HG02970 (cell line): ENCODE data around the gene FGF4.

Experiments
- ATAC-seq: cut with Tn5 transposase; IDR thresholded peaks from one replicate; pipeline ENCODE4 v1.9.1; 2021; ENCODE audit warnings: mild to moderate bottlenecking, moderate library complexity, moderate number of reproducible peaks; ENCODE audit not compliant: unreplicated experiment, low FRiP score

The FGF4 gene

DNA sequence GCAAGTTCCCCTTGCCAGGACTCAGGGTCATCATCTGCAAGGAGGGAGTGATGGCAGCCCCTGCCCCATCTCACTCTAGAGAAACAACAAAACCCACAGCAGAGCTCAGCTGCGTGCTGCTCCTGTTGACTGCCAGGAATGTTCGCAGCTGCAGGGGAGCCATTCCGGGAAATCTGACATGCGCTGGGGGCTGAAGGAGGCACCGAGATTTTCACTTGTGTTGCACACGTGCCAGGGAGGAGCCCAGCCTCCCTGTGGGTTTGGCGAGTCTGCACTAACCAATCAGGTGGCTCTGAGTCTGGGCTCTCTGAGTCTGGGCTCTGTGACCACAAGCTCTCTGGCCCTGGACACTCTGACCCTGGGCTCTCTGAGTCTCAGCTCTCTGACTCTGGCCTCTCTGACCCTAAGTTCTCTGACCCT is 33.5 kb upstream of the FGF4 start:
- no peak for ATAC-seq

DNA sequence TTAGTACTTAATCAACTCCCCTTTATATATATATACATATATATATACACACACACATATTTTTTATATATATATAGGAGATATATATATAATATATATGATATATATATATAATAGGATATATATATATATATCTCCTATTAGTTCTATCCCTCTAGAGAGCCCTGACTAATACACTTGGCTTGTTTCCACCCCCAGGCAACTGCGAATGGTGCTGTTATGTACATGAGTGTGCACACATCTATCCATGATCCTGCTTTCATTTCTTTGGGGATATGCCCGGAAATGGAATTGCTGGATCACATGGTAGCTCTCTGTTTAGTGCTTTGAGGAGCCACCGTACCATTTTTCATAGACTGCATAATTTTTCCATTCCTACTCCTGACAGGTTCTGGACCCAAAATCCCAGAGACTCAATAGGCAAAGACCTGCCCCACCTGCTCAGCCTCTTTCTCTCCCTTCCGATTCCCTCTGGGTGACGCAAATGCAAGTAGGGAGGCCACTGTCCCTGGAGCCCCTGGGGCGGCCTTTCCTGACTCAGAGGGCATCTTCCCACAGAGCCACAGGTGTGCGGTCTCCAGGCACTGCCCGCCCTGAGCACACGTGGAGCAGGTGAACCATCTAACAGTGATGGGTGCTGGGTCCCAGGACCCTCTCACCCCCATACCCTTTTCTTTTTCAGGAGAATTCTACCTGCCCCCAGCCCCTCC is 32.1 kb upstream of the FGF4 start:
- no peak for ATAC-seq

DNA sequence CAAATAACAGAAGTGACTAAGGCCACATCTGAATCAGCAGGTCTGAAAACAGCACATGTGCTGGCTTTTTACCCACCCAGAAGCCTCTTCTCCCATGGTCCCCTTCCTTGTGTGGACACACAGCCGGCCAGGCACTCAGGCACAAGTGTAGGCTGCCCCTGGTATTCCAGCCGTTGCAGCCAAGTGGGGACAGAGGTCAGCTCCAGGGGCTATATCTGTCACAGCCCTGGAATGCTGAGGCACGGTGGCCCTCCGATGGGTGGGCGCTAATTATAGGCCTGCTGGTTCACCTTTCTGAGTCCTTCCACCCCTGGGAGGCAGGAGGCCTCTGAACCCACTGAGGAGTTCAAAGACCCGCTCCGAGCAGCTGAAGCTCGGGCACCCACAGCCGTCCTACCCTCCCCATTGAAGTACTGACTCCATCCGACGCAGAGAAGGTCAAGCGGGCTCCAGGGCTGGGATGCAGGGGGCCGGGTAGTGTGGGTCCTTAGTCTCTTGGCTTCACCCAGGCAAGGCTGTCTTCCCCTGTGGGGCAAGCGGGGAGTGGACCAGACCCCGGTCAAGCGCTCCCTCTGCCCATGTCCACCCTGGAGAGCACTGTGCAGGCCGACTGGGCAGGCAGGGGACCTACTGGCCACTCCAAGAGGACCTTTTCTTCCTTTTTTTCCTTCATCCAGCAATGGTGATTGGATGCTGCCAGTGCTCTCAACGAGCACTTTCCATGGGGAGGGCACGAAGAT is 29.8 kb upstream of the FGF4 start:
- ATAC-seq = no peak

DNA sequence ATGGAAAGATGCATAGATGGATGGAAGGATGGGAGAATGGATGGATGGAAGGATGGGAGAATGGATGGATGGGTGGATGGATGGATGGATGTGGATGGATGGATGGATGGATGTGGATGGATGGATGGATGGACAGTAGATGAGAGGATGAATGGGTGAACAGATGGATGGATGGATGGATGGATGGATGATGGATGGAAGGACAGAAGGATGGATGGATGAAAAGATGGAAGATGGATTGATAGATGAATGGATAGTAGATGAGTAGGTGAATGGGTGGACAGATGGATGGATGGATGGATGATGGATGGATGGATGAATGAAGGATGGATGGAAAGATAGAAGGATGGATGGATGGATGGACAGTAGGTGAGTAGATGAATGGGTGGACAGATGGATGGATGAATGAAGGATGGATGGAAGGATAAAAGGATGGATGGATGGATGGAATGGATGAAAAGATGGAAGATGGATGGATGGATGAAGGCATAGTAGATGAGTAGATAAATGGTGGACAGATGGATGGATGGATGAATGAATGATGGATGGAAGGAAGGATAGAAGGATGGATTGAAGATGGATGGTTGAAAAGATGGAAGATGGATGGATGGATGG is 28.6 kb upstream of the FGF4 start:
- ATAC-seq = no peak

DNA sequence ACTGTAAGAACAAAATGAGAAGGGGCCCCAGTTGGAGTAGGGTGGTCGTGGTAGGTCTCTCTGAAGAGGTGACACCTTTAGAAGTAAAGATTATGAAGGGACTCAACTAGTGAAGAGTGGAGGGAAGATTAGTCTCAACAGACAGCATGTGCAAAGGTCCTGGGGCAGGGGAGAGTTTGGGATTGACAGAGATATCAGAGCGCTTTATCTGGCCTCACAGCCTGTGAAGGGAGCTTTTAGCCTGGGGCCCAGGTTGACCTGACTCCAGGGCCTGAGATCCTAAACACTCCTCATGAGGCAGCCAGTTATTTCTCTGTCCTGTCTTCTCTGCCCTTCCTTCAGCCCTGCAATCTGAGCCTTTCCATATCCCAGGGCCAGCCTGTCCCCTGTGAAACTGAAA is 27.9 kb upstream of the FGF4 start:
- no peak for ATAC-seq

DNA sequence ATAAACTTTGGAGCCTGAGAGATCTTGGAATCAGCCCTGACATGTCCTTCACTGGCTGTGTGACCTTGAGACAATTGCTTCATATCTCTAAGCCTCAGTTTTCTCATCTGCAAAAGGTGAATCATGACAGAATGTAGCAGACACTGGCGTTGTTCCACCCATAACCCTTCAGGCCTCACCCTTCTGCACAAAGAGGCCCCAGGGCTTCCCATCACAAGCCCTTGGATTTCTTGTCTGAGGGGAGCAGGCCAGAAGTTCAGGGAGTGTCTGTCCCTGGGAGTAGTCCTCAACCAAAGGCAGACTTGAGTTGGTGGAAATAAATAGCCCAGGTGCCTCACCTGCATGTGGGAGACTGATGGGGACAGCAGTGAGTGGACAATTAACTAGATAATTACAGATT is 27.4 kb upstream of the FGF4 start:
- ATAC-seq = no peak

DNA sequence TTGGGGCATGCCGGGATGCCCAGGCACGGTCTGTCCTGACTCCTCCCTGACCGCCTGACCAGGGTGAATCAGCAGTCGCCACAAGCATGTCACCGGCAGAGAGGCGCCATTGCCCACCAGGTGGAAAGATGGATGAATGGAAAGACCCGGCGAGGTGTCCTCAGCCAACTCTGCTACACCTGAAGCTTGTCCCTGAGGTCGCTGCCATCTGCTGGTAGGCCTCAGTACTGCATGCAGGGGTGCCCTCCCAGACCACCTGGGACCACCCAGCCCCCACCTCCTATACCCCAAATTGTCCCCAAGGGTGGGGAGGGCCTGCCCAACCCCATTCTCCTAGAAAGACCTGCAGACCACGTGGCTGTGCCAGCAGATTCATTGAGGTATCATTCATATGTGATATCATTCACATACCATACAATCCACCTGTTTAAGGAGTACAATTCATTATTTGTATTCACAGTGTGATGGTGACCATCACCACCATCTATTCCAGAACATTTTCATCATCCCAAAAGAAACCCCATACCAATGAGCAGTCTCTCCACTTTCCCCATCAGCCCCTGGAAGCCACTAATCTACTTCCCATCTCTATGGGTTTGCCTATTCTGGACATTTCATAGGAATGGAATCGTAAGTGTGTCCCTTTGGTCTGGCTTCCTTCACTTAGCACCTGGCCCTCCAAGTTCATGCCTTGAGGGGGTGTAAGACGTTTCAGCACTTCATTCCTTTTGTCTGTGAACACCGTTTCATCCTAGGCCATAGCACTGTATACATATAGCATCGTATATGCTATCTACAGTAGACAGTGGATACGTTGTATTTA is 26.6 kb upstream of the FGF4 start:
- no peak for ATAC-seq

DNA sequence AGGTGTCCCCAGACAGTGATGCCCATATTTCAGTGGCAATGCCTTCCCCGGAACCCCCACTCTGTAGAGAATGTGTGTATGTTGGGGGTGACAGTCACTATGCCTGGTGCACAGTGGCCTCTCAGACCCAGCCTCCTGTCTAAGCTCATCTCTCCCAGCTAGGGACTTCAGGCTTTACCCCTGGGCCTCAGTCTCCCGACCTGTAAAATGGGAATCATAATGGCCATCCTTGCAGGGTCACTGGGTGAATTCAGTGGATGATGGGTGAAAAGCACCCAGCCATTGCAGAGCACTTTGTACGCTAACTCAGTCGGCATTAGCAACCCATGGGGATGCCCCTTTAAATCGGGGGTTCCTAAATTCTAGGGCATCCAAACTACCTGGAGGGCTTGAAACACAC is 25.1 kb upstream of the FGF4 start:
- no peak for ATAC-seq

DNA sequence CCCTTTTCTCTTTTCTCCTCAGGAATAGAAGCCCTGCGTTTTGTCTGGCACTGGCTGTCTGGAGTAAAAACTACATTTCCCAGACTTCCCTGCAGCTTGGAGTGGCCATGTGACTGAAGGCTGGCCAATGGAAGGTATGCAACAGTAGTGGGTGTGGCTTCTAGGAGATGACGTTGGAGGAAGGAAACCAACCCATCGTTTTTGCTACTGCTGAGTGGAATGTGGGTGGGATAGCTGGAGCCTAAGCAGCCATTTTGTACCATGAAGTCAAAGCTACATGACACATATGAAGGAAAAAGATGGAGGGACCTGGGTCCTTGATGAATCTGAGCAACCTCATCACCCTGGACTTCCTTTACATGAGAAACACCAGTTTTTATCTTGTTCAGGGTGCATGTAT is 24.4 kb upstream of the FGF4 start:
- no peak for ATAC-seq

DNA sequence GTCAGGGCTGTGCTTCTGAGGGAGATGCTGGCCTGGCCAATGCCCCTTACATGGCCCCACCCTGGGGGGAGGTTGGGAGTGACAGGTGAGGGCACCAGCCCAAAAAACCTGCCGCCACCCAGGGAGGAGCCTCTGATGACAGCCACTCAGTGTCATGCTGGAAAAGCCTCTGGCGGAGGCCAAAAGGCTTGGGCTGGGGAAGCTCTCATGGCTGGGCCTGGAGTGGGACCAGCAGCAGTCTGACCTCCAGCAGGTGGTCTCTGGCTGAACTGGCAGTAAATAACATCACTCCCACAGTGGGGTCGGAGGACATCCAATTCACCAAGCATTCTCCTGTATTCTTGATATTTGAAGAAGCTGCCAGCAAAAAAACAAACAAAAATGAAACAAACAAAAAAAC is 24.0 kb upstream of the FGF4 start:
- no peak for ATAC-seq

DNA sequence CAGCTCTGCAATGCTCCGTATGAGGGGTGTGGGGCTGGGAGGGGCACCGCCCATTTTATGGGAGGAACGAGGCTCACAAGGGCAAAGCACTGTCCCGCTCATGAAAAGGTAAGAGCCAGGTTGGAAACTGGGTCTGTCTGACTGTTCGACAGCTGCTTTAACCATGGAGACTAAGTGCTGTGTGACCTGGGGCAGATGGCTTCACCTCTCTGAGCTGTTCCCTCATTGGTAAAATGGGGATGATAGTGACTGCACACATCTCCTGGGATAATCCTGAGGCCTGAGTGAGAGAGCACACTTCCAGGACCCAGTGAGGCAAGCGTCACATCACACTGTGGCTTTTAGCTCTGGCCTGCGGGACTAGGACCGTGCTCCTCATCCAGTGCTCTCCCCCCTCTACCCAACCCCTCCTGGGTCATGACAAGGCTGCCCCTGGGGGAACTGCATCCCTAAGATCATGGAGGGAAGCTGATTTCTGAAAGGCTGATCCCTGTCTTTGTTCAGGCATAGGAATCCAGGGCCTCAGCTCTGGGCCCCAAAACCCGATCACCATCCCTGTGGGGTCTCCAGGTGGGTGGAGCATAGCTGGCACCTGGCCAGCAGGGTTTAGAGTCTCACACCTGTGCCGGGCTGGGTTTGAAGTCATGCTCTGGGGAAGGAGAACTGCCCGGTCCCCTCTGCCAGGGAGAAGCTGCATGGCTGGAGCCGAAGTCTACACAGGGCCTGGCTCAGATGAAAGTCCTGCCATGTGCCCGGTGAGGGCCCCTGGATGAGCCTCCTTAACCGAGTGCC is 22.8 kb upstream of the FGF4 start:
- no peak for ATAC-seq

DNA sequence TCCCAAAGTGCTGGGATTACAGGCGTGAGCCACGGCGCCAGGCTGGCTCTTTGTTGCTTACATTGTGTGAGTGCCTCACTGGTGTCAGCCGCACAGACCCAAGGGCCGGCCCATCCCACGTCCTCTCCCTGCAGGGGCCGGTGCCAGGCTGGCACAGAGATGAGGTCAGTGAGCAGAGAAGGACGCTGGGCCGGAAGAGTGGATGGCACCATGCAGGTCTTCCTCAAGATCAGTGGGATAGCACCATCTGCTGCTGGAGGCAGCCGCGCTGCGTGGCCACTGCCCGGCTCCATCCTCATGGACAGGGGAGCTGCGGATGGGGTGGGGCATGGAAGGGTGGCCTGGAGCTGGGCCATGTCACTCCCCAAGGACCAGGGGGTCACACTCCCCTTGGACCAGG is 22.0 kb upstream of the FGF4 start:
- ATAC-seq = no peak

DNA sequence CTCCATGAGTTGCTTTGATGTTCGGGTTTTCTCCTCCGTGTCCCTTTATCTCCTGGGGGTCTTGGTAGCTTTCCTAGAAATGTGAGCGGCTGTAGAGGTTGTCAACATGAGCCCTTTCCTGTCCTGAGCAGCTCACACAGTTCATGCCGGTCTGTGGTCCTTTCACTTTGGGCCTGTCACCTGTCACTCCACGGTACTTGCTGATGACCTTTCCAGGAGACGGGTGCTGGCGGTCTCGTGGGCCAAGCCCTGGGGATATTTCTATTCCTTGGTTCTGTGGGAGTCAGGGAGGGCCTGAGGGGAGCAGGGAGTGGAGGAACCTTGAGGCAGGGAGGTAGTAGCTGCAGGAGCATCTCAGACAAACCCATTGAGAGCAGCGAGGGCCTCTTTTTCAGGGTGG is 20.9 kb upstream of the FGF4 start:
- no peak for ATAC-seq

DNA sequence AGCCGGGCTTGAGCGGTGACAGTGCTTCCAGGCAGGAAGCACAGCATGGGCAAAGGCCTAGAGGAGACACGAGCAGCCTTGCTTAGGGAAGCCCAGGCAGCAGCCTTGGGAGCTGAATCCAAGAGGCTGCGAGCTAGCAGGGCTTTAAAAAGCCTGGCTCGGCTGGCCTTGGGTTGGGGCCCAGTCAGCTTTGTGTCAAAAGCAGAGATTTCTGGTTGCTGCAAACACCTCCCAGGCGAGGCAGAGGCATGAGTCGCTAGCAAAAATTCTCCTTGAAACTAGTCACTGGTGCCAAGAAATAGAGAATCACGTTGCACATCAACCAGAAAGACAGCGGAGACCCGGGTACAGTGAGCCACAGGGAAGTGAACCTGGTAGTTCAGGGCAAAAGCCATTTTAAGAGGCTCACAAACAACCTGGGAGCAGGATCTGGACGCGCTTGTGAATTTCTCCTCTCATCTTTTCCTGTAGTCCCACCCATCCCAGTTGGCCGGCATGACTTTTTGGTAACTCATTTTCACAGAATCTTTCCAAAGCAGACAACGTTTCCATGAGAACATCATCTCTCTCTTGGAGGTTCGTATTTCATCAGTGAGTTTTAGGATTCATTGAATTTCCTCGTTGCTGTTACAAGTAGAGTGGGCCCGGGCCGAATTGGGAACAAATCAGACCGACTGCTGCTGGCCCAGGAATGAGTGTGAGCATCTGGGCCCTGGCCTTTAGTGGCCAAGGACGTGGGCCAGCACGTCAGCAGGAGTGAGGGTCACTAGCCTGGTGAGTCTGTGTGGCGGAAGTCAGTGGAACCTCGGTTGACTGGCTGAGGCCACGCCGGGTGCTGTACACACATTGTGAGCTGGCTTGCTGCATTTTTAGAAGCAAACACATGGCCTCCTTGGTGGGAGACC is 16.4 kb upstream of the FGF4 start:
- ATAC-seq = no peak

DNA sequence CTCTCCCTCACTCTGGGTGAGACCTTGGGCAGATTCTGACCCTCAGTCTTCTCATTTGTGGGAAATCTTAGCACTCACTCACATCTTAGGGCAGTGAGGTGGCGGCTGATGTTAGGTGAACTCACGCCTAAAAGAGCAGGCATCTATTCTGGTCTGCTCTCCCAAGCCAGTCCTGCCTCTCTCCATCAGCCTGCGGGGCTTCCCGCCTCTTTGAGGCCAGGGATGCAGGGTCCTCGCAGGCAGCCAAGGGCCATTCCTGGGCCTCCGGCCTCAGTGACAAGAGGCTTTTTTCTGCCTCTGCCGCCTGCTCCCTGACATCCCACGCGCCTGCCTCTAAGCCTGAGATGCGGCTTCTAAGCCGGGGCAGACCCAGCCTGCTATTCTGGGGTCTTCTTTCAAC is 13.8 kb upstream of the FGF4 start:
- no peak for ATAC-seq

DNA sequence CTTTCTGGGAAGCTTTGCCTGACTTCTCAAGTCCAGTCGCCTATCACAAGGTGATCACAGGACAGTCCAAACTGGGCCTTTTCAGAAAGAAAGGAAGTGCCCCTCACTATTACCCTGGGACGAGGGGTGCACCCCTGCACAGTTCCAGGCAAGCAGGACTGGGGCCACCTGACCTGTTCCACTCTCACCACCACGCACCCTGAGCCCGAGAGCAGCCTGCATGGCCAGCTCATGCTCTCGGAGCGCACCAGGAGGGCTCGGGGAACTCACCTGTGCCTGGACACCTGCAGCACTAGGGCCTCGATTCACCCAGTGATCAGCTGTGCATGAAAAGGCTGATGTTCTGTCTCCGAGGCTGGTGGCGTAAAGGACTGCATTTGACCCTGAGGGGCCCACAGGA is 12.8 kb upstream of the FGF4 start:
- no peak for ATAC-seq

DNA sequence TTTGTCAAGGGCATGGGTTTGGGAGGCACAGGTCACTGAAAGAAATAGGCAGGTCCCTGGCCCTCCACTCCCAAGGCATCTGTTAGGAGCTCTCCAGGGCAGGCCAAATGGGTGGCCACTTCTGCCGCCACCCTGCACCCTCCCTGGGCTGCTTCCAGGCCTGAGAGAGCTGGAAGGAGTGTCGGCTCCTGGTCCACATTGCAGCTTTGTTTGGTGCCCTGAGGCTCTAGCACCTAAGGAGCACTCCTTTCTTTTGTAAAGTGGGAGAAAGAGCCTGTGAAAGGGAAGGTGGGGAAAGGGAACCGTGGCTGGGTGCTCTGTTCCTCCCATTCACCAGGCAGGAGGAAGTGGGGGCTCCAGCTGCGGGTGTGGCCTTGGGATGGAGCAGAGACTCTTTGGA is 12.3 kb upstream of the FGF4 start:
- ATAC-seq = no peak

DNA sequence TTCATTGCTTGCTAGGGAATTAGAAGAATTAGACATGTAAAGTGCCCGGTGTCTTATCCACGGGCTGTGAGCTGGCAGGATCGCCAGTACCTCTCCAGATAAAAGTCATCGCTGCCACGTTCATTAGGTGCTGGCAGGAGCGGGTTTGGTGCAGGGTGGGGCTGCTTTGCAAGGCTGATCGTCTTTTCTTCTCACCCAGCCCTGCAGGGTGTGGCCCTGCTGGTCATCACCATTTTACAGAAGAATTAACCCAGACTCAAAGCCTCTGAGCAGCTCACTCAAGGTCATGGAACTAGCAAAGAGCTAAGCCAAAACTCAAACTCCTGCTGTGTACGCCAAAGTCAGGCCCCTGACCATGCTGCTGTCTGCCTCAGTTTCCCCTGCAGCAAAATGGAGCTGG is 6.1 kb upstream of the FGF4 start:
- ATAC-seq = no peak

DNA sequence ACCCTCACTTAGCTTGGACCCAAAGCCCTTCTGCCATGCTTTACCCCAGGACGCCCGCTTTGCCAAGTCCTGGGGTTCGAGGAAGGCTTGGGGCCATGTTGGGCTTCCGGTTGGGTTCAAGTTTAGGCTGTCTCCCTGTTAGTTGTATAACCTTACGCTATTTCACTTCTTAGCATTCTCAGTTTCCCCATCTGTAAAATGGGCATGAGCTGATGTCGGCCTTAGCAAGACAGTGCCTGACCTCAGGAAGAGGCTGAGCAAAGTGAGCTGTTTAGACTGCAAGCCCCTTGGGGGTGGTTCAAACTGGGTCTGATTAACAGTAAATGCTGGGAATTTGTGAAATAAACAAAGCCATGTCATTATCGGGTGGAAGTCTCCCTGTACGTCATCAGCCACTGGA is 3.2 kb upstream of the FGF4 start:
- no peak for ATAC-seq
